ENCODE data around the gene POU6F2.

DNA sequence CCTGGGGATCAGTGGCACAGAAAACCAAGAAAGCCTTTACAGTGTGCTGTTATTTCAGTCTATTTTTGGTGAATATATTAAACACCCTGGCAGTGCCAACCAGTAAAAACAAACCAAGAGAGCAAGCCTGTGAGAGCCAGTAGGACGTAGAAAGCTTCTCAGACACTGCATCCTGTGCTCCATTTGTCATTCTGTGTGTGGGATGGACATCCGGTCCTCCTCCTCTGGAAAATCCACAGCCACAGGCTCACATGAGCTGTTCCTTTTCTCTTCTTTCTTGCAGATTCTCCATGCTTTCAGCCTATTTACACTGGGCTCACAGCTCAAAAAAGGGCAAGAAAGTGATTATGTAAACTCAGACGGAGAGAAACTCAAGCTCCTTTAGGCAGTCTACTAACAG is 468.8 kb downstream of the POU6F2 start:
- TF ChIP-seq CTCF (IDR thresholded peaks at IDR 0.05), result no peak
- no peak for TF ChIP-seq POLR2AphosphoS5 (IDR thresholded peaks at IDR 0.05; ENCODE audit: low read depth, low read length)
